ENCODE results near the gene RITA1. TPM values are rescaled to one million over a fixed set of nuclear protein-coding genes. Genes with fewer than 3 reads are reported as not detected.

Gene RITA1
- total and polyA plus RNA-seq, 4 donors: 10.6 to 18.1 (median 14.9) TPM

DNA sequence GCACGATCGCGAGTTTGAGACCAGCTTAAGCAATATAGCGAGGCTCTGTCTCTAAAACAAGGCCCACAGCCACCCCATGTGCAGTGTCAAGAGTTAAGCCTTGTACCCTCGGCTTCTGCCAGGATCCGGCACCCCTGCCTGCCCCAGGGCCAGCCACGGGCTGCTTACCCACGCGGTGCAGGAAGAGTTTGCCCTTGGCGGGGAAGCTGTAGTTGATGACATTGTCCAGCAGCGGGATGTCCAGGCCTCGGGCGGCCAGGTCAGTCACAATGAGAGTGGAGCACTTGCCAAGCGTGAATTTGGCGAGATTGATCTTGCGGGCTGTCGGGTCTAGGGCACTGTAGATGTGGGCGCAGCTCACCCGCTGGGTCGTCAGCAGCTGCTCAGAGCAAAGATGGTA, 13.3 kb upstream of the RITA1 start:
- no peak for DNase-seq (ENCODE audit: low spot score)
- TF ChIP-seq FOXA2 (IDR thresholded peaks at IDR 0.05): no peak
- TF ChIP-seq, protein P1, sequence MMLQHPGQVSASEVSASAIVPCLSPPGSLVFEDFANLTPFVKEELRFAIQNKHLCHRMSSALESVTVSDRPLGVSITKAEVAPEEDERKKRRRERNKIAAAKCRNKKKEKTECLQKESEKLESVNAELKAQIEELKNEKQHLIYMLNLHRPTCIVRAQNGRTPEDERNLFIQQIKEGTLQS (IDR thresholded peaks at IDR 0.05): no peak
- TF ChIP-seq JUND (IDR thresholded peaks at IDR 0.05): no peak
- no peak for TF ChIP-seq HNF4G (IDR thresholded peaks at IDR 0.05)
- TF ChIP-seq, protein P2, sequence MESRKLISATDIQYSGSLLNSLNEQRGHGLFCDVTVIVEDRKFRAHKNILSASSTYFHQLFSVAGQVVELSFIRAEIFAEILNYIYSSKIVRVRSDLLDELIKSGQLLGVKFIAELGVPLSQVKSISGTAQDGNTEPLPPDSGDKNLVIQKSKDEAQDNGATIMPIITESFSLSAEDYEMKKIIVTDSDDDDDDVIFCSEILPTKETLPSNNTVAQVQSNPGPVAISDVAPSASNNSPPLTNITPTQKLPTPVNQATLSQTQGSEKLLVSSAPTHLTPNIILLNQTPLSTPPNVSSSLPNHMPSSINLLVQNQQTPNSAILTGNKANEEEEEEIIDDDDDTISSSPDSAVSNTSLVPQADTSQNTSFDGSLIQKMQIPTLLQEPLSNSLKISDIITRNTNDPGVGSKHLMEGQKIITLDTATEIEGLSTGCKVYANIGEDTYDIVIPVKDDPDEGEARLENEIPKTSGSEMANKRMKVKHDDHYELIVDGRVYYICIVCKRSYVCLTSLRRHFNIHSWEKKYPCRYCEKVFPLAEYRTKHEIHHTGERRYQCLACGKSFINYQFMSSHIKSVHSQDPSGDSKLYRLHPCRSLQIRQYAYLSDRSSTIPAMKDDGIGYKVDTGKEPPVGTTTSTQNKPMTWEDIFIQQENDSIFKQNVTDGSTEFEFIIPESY (IDR thresholded peaks at IDR 0.05): no peak
- TF ChIP-seq RAD21 (IDR thresholded peaks at IDR 0.05): no peak
- TF ChIP-seq EGR1 (IDR thresholded peaks at IDR 0.05; ENCODE audit: low read depth in 2 of 2): no peak
- TF ChIP-seq HNF4A (conservative IDR thresholded peaks at IDR 0.05): no peak
- no peak for TF ChIP-seq YY1 (IDR thresholded peaks at IDR 0.05)
- no peak for TF ChIP-seq FOXA1 (IDR thresholded peaks at IDR 0.05)
- TF ChIP-seq GABPA (IDR thresholded peaks at IDR 0.05 in 1 of 2, conservative IDR thresholded peaks at IDR 0.05 in 1 of 2): no peak
- H3K27ac ChIP-seq (ENCODE audit: low read depth in 1 of 2, low read length in 2 of 2): no peak overlapping the region
- no peak overlapping the region for H3K4me3 ChIP-seq (ENCODE audit: low read depth in 1 of 3, low read length in 3 of 3)
- H3K4me1 ChIP-seq (ENCODE audit: control insufficient read depth in 4 of 4, insufficient read depth in 4 of 4, low read length in 3 of 4): no peaks in the 10 kb centered on the region
- no peaks in the 10 kb centered on the region for H3K9me3 ChIP-seq (ENCODE audit: control insufficient read depth in 4 of 4, low read length in 3 of 4)
- no peak overlapping the region for H3K9ac ChIP-seq (ENCODE audit: low read depth in 1 of 2, low read length in 2 of 2)
- no peaks in the 10 kb centered on the region for H3K27me3 ChIP-seq (ENCODE audit: control insufficient read depth in 4 of 4, insufficient read depth in 4 of 4, low read length in 3 of 4)
- 96% methylated on average over 20 of the region's 20 CpGs for WGBS
- H3K36me3 ChIP-seq (ENCODE audit: control insufficient read depth in 4 of 4, insufficient read depth in 3 of 4, low read depth in 1 of 4, low read length in 3 of 4): peaks cover 26 to 67% (median 47%) of the 10 kb centered on the region in 4 donors

DNA sequence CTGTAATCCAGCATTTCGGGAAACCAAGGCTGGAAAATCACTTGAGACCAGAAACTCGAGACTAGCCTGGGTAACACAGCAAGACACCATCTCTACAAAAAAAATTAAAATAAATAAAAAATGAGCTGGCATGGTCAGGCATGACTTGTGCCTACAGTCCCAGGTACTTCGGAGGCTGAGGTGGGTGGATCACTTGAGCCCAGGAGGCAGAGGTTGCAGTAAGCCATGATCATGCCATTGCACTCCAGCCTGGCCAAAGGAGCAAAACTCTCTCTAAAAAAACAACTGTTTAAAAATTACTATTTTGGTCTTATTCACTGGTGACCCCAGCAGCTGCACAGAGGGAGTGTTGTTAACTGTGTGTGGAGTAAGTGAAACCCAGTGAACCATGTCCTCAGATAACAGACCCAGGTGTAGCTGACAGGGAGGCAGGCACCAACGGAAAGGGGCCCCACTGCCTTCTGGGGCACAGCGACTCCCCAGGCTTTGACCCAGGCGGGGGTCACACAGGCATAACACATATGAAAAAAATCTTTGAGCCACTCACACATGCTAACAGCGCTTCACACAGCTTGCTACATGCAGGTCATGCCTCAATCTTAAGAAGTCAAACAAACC, 12.3 kb upstream of the RITA1 start:
- Histone ChIP-seq H3K9me3 (ENCODE audit: control insufficient read depth in 4 of 4, low read length in 3 of 4) (no peaks in the 10 kb centered on the region), H3K9ac (ENCODE audit: low read depth in 1 of 2, low read length in 2 of 2) (no peak overlapping the region), H3K27ac (ENCODE audit: low read depth in 1 of 2, low read length in 2 of 2) (no peak overlapping the region), H3K4me1 (ENCODE audit: control insufficient read depth in 4 of 4, insufficient read depth in 4 of 4, low read length in 3 of 4) (no peaks in the 10 kb centered on the region), H3K27me3 (ENCODE audit: control insufficient read depth in 4 of 4, insufficient read depth in 4 of 4, low read length in 3 of 4) (no peaks in the 10 kb centered on the region), H3K36me3 (ENCODE audit: control insufficient read depth in 4 of 4, insufficient read depth in 3 of 4, low read depth in 1 of 4, low read length in 3 of 4) (peaks cover 22 to 75% (median 54%) of the 10 kb centered on the region in 4 donors), H3K4me3 (ENCODE audit: low read depth in 1 of 3, low read length in 3 of 3) (no peak overlapping the region)
- TF ChIP-seq RXRA (IDR thresholded peaks at IDR 0.05): no peak
- TF ChIP-seq, protein P1 (IDR thresholded peaks at IDR 0.05): no peak
- no peak for TF ChIP-seq HNF4G (IDR thresholded peaks at IDR 0.05)
- TF ChIP-seq, protein P2 (IDR thresholded peaks at IDR 0.05): no peak
- TF ChIP-seq, protein P3, sequence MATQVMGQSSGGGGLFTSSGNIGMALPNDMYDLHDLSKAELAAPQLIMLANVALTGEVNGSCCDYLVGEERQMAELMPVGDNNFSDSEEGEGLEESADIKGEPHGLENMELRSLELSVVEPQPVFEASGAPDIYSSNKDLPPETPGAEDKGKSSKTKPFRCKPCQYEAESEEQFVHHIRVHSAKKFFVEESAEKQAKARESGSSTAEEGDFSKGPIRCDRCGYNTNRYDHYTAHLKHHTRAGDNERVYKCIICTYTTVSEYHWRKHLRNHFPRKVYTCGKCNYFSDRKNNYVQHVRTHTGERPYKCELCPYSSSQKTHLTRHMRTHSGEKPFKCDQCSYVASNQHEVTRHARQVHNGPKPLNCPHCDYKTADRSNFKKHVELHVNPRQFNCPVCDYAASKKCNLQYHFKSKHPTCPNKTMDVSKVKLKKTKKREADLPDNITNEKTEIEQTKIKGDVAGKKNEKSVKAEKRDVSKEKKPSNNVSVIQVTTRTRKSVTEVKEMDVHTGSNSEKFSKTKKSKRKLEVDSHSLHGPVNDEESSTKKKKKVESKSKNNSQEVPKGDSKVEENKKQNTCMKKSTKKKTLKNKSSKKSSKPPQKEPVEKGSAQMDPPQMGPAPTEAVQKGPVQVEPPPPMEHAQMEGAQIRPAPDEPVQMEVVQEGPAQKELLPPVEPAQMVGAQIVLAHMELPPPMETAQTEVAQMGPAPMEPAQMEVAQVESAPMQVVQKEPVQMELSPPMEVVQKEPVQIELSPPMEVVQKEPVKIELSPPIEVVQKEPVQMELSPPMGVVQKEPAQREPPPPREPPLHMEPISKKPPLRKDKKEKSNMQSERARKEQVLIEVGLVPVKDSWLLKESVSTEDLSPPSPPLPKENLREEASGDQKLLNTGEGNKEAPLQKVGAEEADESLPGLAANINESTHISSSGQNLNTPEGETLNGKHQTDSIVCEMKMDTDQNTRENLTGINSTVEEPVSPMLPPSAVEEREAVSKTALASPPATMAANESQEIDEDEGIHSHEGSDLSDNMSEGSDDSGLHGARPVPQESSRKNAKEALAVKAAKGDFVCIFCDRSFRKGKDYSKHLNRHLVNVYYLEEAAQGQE (IDR thresholded peaks at IDR 0.05): no peak
- no peak for TF ChIP-seq RAD21 (IDR thresholded peaks at IDR 0.05)
- TF ChIP-seq EGR1 (IDR thresholded peaks at IDR 0.05; ENCODE audit: low read depth in 2 of 2): no peak
- no peak for TF ChIP-seq TAF1 (conservative IDR thresholded peaks at IDR 0.05)
- TF ChIP-seq, protein P4, sequence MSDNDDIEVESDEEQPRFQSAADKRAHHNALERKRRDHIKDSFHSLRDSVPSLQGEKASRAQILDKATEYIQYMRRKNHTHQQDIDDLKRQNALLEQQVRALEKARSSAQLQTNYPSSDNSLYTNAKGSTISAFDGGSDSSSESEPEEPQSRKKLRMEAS (IDR thresholded peaks at IDR 0.05): no peak
- no peak for TF ChIP-seq FOXA2 (IDR thresholded peaks at IDR 0.05)
- TF ChIP-seq NR2F2 (IDR thresholded peaks at IDR 0.05): no peak
- TF ChIP-seq SP1 (IDR thresholded peaks at IDR 0.05): no peak
- TF ChIP-seq HNF4A (conservative IDR thresholded peaks at IDR 0.05): no peak
- DNase-seq (ENCODE audit: low spot score): no peak
- WGBS: 94% methylated on average over 7 of the region's 7 CpGs
